GM13977 (cell line): ENCODE results near the gene FXYD3.

ENCODE experiments used
- DNase-seq: peaks from one replicate; pipeline ENCODE4 v3.0.0; 2012; ENCODE audit warnings: low spot score
- CTCF ChIP-seq: IDR thresholded peaks from 2 replicates; pipeline ENCODE4 v1.5.1; 2012; ENCODE audit warnings: mild to moderate bottlenecking, control low read depth; ENCODE audit not compliant: insufficient read depth; ENCODE audit errors: extremely low read depth, missing control alignments
- in situ Hi-C: fragments of 300-500 bp; cut with MboI; formaldehyde crosslinking; loops from one replicate; pipeline ENCODE4 v1.12.0; 2022; ENCODE audit warnings: low sequenced_read_pairs, low pct_unique_long_range_greater_than_20kb, mixed read lengths, inconsistent platforms; ENCODE audit not compliant: unreplicated experiment

FXYD3 gene

GRCh38 chr19:35115177-35115951 is at the start of gene FXYD3:
FXYD3 (plus strand) TSS chr19:35115823; CDS start chr19:35119377, 3,554 bp downstream.
- in situ Hi-C loops, result no loop called here
- TF ChIP-seq CTCF, result no peak
- no peak for DNase-seq

GRCh38 chr19:35066121-35066520 is 49.5 kb upstream of the FXYD3 start:
- in situ Hi-C loops, result no loop called here
- TF ChIP-seq CTCF, result no peak

GRCh38 chr19:35066691-35067563 is 48.7 kb upstream of the FXYD3 start:
- peak; percentile 92 for DNase-seq
- peak; percentile 93 for TF ChIP-seq CTCF
- in situ Hi-C loops, result no loop called here

More at GRCh38 chr19:35066121-35066520, 49.5 kb upstream of the FXYD3 start:
- no peak for DNase-seq

- TF ChIP-seq CTCF, result no peak
- no peak for DNase-seq
- in situ Hi-C loops, result no loop called here
Measured at GRCh38 chr19:35068941-35069634, 46.5 kb upstream of the FXYD3 start.

GRCh38 chr19:35069696-35070095 is 45.9 kb upstream of the FXYD3 start:
- in situ Hi-C loops, result no loop called here
- TF ChIP-seq CTCF, result no peak
- no peak for DNase-seq

GRCh38 chr19:35070471-35070870 is 45.2 kb upstream of the FXYD3 start:
- in situ Hi-C loops, result no loop called here
- no peak for DNase-seq
- TF ChIP-seq CTCF, result no peak
